ENCODE measurements around the gene SHC3. TPM values are rescaled to one million over a fixed set of nuclear protein-coding genes. Genes with fewer than 3 reads are reported as not detected.

The SHC3 gene
- total and polyA plus RNA-seq, 2 donors (not counting 3 experiments of a cell fraction or from before 2014, with no cell fraction given), result 1.0 to 2.0 TPM

DNA sequence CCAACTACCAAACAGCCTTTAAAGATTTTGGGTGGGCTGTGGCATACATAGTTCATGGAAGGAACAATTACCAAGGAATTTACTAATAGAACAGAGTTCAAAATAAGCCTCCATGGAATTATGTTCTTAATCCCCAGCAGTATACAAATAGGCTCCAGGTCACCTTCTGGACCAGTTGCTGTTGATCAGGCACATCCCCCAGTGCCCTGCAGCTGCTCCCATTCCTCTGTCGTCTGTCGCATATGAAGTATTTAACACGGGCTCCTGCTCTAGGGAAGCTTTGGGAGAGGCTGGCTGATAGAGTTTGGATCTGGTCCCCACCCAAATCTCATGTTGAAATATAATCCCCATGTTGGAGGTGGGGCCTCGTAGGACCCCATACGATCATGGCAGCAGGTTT is 17.8 kb downstream of the SHC3 start:
- intact Hi-C loops (cut with micrococcal nuclease), result no loop called here
- Histone ChIP-seq H3K9me1 (replicated peaks; ENCODE audit: control insufficient read depth, extremely low read depth, insufficient read depth, low read length) (no peaks in the 10 kb centered on the region), H3K4me3 (replicated peaks in 1 of 3; ENCODE audit: insufficient read depth in 1 of 3, low read depth in 1 of 3, low read length in 3 of 3) (no peak overlapping the region), H3K36me3 (ENCODE audit: control insufficient read depth in 2 of 2, extremely low read depth in 1 of 2, insufficient read depth in 2 of 2, low read length in 2 of 2) (no peaks in the 10 kb centered on the region), H3K27ac (ENCODE audit: insufficient read depth, low read depth, low read length) (no peak overlapping the region), H3K9ac (replicated peaks; ENCODE audit: extremely low read depth, insufficient read depth, low read length) (no peak overlapping the region), H2AFZ (ENCODE audit: low read depth, low read length) (no peak overlapping the region), H3K9me3 (replicated peaks; ENCODE audit: control insufficient read depth, insufficient read depth, low read length) (no peaks in the 10 kb centered on the region), H3K79me2 (ENCODE audit: control insufficient read depth, insufficient read depth, low read length) (no peaks in the 10 kb centered on the region), H3K4me1 (ENCODE audit: control insufficient read depth, extremely low read depth, insufficient read depth, low read length) (no peaks in the 10 kb centered on the region), H4K20me1 (replicated peaks; ENCODE audit: control insufficient read depth, extremely low read depth, insufficient read depth, low read length) (no peaks in the 10 kb centered on the region), H3K4me2 (ENCODE audit: insufficient read depth, low read length) (no peak overlapping the region), H3K27me3 (ENCODE audit: control insufficient read depth in 2 of 2, insufficient read depth in 2 of 2, low read length in 2 of 2) (no peaks in the 10 kb centered on the region)
- DNase-seq (ENCODE audit: low read depth, low spot score) (no peak), FAIRE-seq (no peak)
- TF ChIP-seq GATA2 (IDR thresholded peaks at IDR 0.05; ENCODE audit: insufficient read depth, insufficient read length, low read depth, low read length) (no peak), POLR2AphosphoS5 (IDR thresholded peaks at IDR 0.05; ENCODE audit: insufficient read depth, low read depth, low read length) (no peak), EZH2 (IDR thresholded peaks at IDR 0.05; ENCODE audit: borderline replicate concordance, low read depth, low read length, severe bottlenecking) (no peak), POLR2A (IDR thresholded peaks at IDR 0.05; ENCODE audit: low read depth, low read length) (no peak), MYC (IDR thresholded peaks at IDR 0.05; ENCODE audit: low read depth, low read length) (no peak), JUN (IDR thresholded peaks at IDR 0.05; ENCODE audit: borderline replicate concordance, insufficient read depth, insufficient read length, low read depth) (no peak), FOS (IDR thresholded peaks at IDR 0.05; ENCODE audit: borderline replicate concordance, insufficient read depth, low read length) (no peak)
- TF ChIP-seq, protein P1, sequence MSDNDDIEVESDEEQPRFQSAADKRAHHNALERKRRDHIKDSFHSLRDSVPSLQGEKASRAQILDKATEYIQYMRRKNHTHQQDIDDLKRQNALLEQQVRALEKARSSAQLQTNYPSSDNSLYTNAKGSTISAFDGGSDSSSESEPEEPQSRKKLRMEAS (IDR thresholded peaks at IDR 0.05; ENCODE audit: insufficient read depth, insufficient read length), result no peak
- TF ChIP-seq, protein P2, sequence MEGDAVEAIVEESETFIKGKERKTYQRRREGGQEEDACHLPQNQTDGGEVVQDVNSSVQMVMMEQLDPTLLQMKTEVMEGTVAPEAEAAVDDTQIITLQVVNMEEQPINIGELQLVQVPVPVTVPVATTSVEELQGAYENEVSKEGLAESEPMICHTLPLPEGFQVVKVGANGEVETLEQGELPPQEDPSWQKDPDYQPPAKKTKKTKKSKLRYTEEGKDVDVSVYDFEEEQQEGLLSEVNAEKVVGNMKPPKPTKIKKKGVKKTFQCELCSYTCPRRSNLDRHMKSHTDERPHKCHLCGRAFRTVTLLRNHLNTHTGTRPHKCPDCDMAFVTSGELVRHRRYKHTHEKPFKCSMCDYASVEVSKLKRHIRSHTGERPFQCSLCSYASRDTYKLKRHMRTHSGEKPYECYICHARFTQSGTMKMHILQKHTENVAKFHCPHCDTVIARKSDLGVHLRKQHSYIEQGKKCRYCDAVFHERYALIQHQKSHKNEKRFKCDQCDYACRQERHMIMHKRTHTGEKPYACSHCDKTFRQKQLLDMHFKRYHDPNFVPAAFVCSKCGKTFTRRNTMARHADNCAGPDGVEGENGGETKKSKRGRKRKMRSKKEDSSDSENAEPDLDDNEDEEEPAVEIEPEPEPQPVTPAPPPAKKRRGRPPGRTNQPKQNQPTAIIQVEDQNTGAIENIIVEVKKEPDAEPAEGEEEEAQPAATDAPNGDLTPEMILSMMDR (IDR thresholded peaks at IDR 0.05; ENCODE audit: extremely low read depth in 1 of 2, insufficient read depth in 1 of 2, low read depth in 1 of 2, low read length in 2 of 2), result no peak
- CTCF ChIA-PET, result no interaction called here
- no TSS peak for BruUV-seq (replicated peaks)
- dilution Hi-C loops (cut with MboI; ENCODE audit: extremely low pct_ligation_motif_present, low sequenced_read_pairs), result no loop called here
- POLR2A ChIA-PET, result no interaction called here
